GM13976 (cell line): ENCODE data around the gene HES5.
A peak's percentile ranks its signal among the peaks of the same experiment; 100 is the strongest.

Experiments
- DNase-seq: peaks from one replicate; pipeline ENCODE4 v3.0.0; 2012; ENCODE audit warnings: low spot score
- CTCF ChIP-seq: IDR thresholded peaks from 2 replicates; pipeline ENCODE4 v1.5.1; 2012; ENCODE audit warnings: borderline replicate concordance, mild to moderate bottlenecking; ENCODE audit not compliant: insufficient read depth; ENCODE audit errors: extremely low read depth, missing control alignments, control extremely low read depth
- in situ Hi-C: fragments of 300-500 bp; cut with MboI; formaldehyde crosslinking; loops from one replicate; pipeline ENCODE4 v1.12.0; 2022; ENCODE audit warnings: low sequenced_read_pairs, mixed read lengths, inconsistent platforms; ENCODE audit not compliant: unreplicated experiment

The HES5 gene

GRCh38 chr1:2560299-2561073 is 30.4 kb upstream of the HES5 start:
- TF ChIP-seq CTCF, result no peak
- DNase-seq, result no peak
- in situ Hi-C loops, result no loop called here

- no peak for DNase-seq
- in situ Hi-C loops, result no loop called here
Measured at GRCh38 chr1:2559509-2560298, 29.6 kb upstream of the HES5 start.

DNA sequence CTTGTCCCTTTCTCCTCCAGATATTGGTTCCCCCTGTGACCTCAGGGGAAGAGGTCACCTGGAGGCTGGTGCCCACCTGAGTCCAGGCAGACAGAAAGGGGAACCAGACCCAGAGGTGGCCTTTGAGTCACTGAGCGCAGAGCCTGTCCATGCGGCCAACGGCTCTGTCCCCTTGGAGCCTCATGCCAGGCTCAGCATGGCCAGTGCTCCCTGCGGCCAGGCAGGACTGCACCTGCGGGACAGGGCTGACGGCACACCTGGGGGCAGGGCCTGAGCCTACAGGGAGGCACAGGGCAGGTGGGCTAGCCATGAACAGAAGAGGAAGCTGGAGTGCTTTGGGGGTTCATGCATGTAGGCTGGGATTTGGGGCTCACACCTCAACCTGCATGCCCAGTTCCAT is 28.8 kb upstream of the HES5 start:
- no peak for DNase-seq
- no peak for TF ChIP-seq CTCF
- in situ Hi-C loops, result no loop called here

More at GRCh38 chr1:2559509-2560298, 29.6 kb upstream of the HES5 start:
- no peak for TF ChIP-seq CTCF

- TF ChIP-seq CTCF, result no peak
- DNase-seq, result no peak
- in situ Hi-C loops, result no loop called here
Measured at GRCh38 chr1:2558420-2558819, 28.4 kb upstream of the HES5 start.

GRCh38 chr1:2557482-2558400 is 27.7 kb upstream of the HES5 start:
- DNase-seq, result no peak
- TF ChIP-seq CTCF, result no peak
- in situ Hi-C loops, result no loop called here

- DNase-seq, result peak; percentile 72
- TF ChIP-seq CTCF, result no peak
- in situ Hi-C loops, result no loop called here
Measured at GRCh38 chr1:2556678-2557481, 26.8 kb upstream of the HES5 start.
